Measurements from ENCODE around the gene KCTD13. TPM values are rescaled to one million over a fixed set of nuclear protein-coding genes. Genes with fewer than 3 reads are reported as not detected.
A peak's percentile ranks its signal among the peaks of the same experiment; 100 is the strongest.

The KCTD13 gene
- total RNA-seq, 2 donors from 2014 or later = 22.2 to 35.2 TPM

DNA sequence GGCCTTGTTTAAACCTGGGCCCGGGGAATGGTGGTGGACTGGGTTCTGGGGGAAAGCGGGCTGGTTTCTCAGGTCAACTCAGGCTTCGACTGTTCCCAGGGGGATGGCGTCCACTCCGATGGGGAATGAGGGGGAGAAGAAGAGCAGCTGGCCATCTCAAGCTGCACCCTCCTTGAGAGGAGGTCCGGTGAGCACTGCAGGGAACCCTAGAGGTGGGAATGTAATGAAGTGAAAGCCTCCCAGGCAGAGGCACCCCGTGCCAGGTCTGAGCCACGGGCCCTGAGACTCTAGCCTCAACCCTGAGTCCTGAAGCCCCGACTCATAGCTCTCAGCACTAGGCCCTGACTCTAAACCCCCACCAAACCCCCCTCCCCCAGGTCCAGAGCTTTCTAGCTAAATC, 61.8 kb downstream of the KCTD13 start:
- intact Hi-C loops (cut with DNase I, micrococcal nuclease) = loop anchor here in 1 of 2 donors (10.0 kb wide), 1 partner anchor 61 kb away; the partner anchor contains the start of gene KCTD13
- ATAC-seq (no peak), DNase-seq (no peak)

DNA sequence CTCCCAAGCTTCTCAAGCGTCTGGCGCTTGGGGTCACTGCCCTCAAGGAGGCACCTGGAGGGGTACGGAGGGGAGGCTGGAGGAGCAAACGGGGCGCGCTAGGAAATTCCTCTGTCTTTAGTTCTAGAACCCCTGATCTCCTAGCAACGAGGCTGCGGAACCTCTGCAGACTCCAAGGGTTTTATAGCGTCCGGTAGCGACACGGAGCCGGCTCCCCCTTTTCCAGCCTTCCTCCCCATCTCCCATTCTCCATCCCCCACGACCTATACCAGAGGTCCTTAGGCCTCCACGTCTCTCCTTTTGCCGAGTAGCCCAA, 62.4 kb downstream of the KCTD13 start:
- ATAC-seq (no peak), DNase-seq (no peak)
- intact Hi-C loops (cut with DNase I, micrococcal nuclease) = loop anchor here in 1 of 2 donors (10.0 kb wide), 1 partner anchor 61 kb away; the partner anchor contains the start of gene KCTD13

DNA sequence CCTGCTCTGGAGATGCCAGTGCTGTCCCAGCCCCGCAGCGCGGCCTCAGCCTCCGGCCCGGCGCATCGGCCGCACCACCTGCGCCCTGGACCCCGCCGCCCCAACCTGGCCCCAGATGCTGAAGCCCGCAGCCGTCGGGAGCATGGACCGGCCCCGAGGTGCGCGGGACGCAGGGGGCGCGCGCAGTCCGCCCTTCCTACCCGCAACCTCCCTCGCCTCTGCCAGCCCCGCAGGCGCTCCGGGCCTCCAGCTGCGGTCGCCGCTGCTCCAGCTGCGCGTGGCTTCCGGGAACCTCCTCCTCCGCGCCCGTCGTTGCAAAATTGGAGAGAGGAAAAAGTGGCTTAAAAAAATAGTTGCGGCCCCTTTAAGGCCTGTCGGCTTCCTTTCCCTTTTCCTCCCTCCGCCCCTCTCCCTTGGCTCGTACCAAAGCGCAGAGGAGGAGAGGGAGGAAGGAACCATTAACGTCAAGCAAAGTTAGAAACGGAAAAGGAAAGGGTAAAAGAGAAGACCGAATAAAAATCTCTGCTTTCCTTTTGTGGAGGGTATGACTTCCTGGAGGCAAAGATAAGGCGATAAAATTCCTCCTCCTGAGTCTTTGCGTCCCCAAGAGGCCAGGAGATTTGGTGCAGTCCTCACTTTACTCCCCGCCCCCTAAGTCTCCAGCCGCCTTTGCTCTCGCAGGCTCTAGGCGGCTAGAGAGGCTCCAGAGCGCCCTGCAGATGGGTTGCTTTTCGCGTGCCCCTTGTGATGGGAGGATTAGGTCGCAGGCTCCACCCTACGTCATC, 63.0 kb downstream of the KCTD13 start, which contains the start of gene CDIPT:
Gene CDIPT (minus strand): TSS at position 343 of the 785 bp plus-strand sequence. CDS start 369 bp downstream, outside the sequence.
- ATAC-seq (peak; percentile 93), DNase-seq (peak; percentile 93 to 96)
- intact Hi-C loops (cut with DNase I, micrococcal nuclease) = loop anchor here in 1 of 2 donors (10.0 kb wide), 1 partner anchor 62 kb away; the partner anchor contains the start of gene KCTD13

DNA sequence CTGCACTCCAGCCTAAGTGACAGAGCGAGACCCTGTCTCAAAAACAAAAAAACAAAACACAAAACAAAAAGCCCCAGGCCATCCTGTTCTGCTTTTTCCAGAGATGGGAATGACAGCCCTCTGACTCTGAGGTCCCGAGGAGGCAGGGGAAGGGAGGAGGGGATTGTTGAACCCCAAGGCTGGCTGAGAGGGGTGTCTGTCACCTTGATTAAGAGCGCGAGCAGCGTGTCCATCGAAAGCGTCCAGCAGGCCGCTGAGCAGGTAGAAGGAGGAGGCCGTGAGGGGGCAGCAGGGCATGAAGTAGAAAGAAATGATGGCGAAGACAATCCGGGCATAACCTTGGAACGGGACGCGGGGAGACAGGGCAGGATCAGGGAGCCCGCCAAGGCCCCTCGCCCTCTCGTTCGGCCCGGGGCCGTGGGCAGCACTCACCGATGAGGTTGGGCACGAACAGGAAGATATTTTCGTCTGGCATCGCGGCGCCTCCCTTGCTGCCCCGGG, 63.6 kb downstream of the KCTD13 start:
- ATAC-seq (peak; percentile 30), DNase-seq (peak in 1 of 2 donors; percentile 51)
- intact Hi-C loops (cut with DNase I, micrococcal nuclease) = loop anchor here in 1 of 2 donors (10.0 kb wide), 1 partner anchor 62 kb away; the partner anchor contains the start of gene KCTD13

DNA sequence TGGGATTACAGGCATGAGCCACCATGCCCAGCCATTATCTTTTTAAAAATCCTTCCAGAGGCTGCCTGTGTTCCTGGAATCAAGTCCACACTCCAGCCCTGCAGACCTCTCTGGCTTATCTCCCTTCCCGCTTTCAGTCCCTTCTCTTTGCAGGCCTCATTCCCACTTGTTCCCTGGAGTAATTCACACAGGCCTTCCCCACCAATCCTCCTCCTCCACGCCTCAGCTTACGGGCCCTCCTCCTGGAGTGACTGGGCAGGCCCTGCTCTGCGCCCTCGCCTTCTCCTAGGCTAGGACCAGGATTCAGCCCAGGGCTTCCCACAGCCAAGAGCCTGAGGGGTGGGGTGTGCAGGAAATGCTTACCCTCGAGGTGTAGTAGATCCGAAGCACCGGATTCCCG, 65.8 kb downstream of the KCTD13 start:
- intact Hi-C loops (cut with DNase I, micrococcal nuclease) = loop anchor here in 1 of 2 donors (10.0 kb wide), 1 partner anchor 65 kb away; the partner anchor contains the start of gene KCTD13
- ATAC-seq = no peak
- no peak for DNase-seq

DNA sequence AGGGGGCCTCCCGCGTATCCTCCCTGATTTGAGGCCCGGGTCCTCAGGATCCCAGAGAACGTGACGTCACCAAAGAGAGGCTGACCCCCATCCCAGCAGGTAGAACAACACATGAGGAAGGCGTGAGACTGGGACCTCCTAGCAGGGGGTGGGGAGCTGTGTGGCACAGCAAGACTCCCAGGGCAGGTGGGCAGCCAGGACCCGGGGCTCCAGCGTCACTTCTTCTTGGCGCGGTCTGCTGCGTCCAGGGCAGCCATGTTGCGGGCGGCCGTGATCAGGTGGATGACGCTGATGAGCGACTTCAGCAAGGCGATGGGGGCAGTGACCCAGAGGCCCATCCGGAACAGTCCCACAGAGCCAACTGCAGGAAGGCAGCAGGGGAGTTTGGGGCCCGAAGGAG, 67.1 kb downstream of the KCTD13 start:
- DNase-seq = no peak
- intact Hi-C loops (cut with DNase I, micrococcal nuclease) = no loop called here
- ATAC-seq = no peak

DNA sequence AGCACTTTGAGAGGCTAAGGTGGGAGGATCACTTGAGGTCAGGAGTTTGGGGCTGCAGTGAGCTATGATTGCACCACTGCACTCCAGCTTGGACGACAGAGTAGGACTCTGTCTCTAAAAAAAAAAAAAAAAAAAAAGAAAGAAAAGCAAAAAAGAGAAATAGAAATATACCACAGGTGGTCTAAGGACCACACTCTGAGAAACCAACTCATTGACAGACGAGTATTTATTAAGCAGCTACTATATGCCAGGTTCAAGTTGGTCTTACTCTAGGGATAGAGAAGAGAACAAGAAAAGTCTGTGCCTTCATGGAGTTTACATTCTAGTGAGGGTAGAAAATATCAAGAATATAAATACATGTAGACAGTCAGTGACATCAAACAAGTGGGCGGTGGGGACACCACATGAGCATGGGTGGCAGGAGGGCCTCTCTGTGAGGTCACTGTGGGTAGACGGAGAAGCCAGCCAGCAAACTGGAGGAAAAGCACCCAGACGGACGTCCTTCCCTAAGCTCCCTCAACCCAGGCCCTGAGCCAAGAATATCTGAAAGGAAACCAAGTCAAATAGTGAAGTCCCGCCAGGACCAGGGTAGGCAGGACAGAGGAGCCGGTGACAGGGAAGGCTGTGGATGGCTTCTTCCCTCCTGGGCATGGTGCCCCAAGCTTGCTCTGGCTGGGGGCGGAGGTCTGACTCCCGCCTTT, 67.7 kb downstream of the KCTD13 start:
- DNase-seq = no peak
- intact Hi-C loops (cut with DNase I, micrococcal nuclease) = no loop called here
- ATAC-seq = no peak

DNA sequence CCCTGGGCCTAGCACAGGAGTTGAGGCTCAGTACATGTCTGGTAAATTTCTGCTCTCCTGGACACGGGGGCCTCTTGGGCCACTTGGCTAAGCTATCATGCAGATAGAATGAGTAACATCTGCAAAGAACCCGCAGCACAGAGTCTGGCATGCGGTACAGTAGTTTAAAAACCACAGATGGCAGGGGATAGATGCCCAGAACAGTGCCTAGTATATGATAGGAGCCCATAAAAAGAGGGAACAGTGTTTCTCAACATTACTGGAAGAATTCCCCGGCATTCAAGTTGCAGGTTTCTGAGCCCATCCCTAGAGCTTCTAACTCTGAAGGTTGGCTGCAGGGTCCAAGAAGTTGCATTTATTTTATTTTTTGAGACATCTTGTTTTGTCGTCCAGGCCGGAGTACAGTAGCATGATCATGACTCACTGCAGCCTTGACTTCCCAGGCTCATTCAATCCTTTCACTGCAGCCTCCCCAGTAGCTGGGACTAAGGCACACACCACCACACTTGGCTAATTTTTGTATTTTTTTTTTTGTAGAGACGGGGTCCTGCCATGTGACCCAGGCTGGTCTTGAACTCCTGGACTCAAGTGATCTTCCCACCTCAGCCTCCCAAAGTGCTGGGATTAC, 68.8 kb downstream of the KCTD13 start:
- intact Hi-C loops (cut with DNase I, micrococcal nuclease) = no loop called here
- DNase-seq (no peak), ATAC-seq (no peak)

Other genes starting within 250 kb of the KCTD13 start
- 10 to 100 TPM; 44.9 to 47.4 TPM for gene QPRT, start 247.0 kb downstream of the KCTD13 start, total RNA-seq
- 1 to 10 TPM; 1.6 to 3.2 TPM for gene C16orf54, start 180.2 kb downstream of the KCTD13 start, total RNA-seq
- 1,000 to 10,000 TPM; 1,315 to 1,793 TPM for gene ZG16, start 148.0 kb downstream of the KCTD13 start, total RNA-seq
- 10 to 100 TPM; 53.0 to 55.2 TPM for gene KIF22, start 135.5 kb downstream of the KCTD13 start, total RNA-seq
- gene MAZ, start 119.7 kb downstream of the KCTD13 start, total RNA-seq = 100 to 1,000 TPM; 252 to 365 TPM
- 1 to 10 TPM; 1.3 to 2.0 TPM for gene PRRT2, start 114.0 kb downstream of the KCTD13 start, total RNA-seq
- 10 to 100 TPM; 16.8 to 17.4 TPM for gene PAGR1, start 110.1 kb downstream of the KCTD13 start, total RNA-seq
- 100 to 1,000 TPM; 467 to 578 TPM for gene MVP, start 105.8 kb downstream of the KCTD13 start, total RNA-seq
- gene CDIPT, start 63.0 kb downstream of the KCTD13 start, total RNA-seq = 10 to 100 TPM; 62.9 to 85.3 TPM
- 10 to 100 TPM; 11.1 to 13.0 TPM for gene SEZ6L2, start 26.7 kb downstream of the KCTD13 start, total RNA-seq
- 1 to 10 TPM; 1.7 to 2.0 TPM for gene ASPHD1, start 25.7 kb downstream of the KCTD13 start, total RNA-seq
- 100 to 1,000 TPM; 187 to 192 TPM for gene TMEM219, start 35.9 kb upstream of the KCTD13 start, total RNA-seq
- 10 to 100 TPM; 44.5 TPM for gene TAOK2, start 47.6 kb upstream of the KCTD13 start, total RNA-seq
- 10 to 100 TPM in 1 of 2 donors, 1 to 10 TPM in 1; 7.6 to 11.9 TPM for gene HIRIP3, start 69.4 kb upstream of the KCTD13 start, total RNA-seq
- gene INO80E, start 70.0 kb upstream of the KCTD13 start, total RNA-seq = 10 to 100 TPM; 61.4 to 73.7 TPM
- 1 to 10 TPM; 7.5 to 9.2 TPM for gene DOC2A, start 84.8 kb upstream of the KCTD13 start, total RNA-seq
- not detected for gene C16orf92, start 97.0 kb upstream of the KCTD13 start, total RNA-seq
- under 1 TPM in 1 of 2 donors, not detected in 1; 0.31 TPM for gene TLCD3B, start 105.0 kb upstream of the KCTD13 start, total RNA-seq
- 1,000 to 10,000 TPM; 1,798 to 1,835 TPM for gene ALDOA, start 139.5 kb upstream of the KCTD13 start, total RNA-seq
- gene PPP4C, start 149.8 kb upstream of the KCTD13 start, total RNA-seq = 100 to 1,000 TPM; 101 to 106 TPM
- gene TBX6, start 165.7 kb upstream of the KCTD13 start, total RNA-seq = 1 to 10 TPM in 1 of 2 donors, under 1 TPM in 1; 0.92 to 1.1 TPM
- gene YPEL3, start 170.0 kb upstream of the KCTD13 start, total RNA-seq = 10 to 100 TPM; 30.5 to 58.2 TPM
- gene GDPD3, start 187.3 kb upstream of the KCTD13 start, total RNA-seq = 10 to 100 TPM; 62.3 to 88.7 TPM
- 100 to 1,000 TPM; 354 to 370 TPM for gene MAPK3, start 197.0 kb upstream of the KCTD13 start, total RNA-seq

Measured in left colon (tissue), 2 donors.